Gastrocnemius medialis (tissue), 4 donors: ENCODE results near the gene VSTM2B. TPM values are rescaled to one million over a fixed set of nuclear protein-coding genes. Genes with fewer than 3 reads are reported as not detected.
"Not testable (repeated sequence)": the region's sequence is repeated elsewhere in the genome, so short reads cannot be mapped to it uniquely, and the experiment has no call there.

Experiments
- ATAC-seq, 2 donors: fragments of 150-250 bp; one replicate each; pipeline ENCODE4 v1.9.1; 2016
- DNase-seq, 2 donors: peaks; one replicate each; pipeline ENCODE4 v3.0.0-alpha.2; 2019
- H3K27ac ChIP-seq, 4 donors: fragments of 200-600 bp; sonication (generic); 1 replicate in 1 of 4; 2 replicates in 3 of 4; pipeline ENCODE4 v1.5.1; 2016 to 2018; ENCODE audit warnings: mild to moderate bottlenecking in 2 of 4, moderate library complexity in 1 of 4
- H3K27me3 ChIP-seq, 3 donors: fragments of 200-600 bp; sonication (generic) in 2 of 3; 1 replicate in 1 of 3; 2 replicates in 2 of 3; pipeline versions ENCODE4 v1.5.1 to v1.6.0; 2016 to 2019; ENCODE audit warnings: mild to moderate bottlenecking in 1 of 3, moderate library complexity in 1 of 3
- H3K36me3 ChIP-seq, 2 donors: fragments of 200-600 bp; sonication (generic) in 1 of 2; one replicate each; pipeline ENCODE4 v1.5.1; 2017 to 2018
- H3K4me1 ChIP-seq, 2 donors: fragments of 200-600 bp; sonication (generic) in 1 of 2; one replicate each; pipeline ENCODE4 v1.5.1; 2016 to 2017; ENCODE audit warnings: mild to moderate bottlenecking in 2 of 2
- H3K4me3 ChIP-seq, 4 donors: fragments of 200-600 bp; sonication (generic) in 3 of 4; 1 replicate in 1 of 4; 2 replicates in 3 of 4; pipeline ENCODE4 v1.5.1; 2016 to 2019; ENCODE audit warnings: mild to moderate bottlenecking in 2 of 4
- H3K9me3 ChIP-seq, 3 donors: fragments of 200-600 bp; sonication (generic) in 2 of 3; 1 replicate in 1 of 3; 2 replicates in 2 of 3; pipeline ENCODE4 v1.5.1; 2016 to 2019
- POLR2A ChIP-seq, 2 donors: fragments of 450-650 bp; IDR thresholded peaks; one replicate each; pipeline ENCODE4 v1.6.1; 2017; ENCODE audit warnings: antibody characterized with exemption in 2 of 2, mild to moderate bottlenecking in 2 of 2, moderate library complexity in 2 of 2
- in situ Hi-C, 4 donors: fragments of 200-750 bp; cut with MboI; loops; one replicate each; pipeline versions ENCODE4 v1.15.0 to v1.8.0; 2017; ENCODE audit warnings: low sequenced_read_pairs in 4 of 4
- intact Hi-C: fragments of 100-400 bp; cut with DNase I; formaldehyde crosslinking; loops from one replicate; pipeline ENCODE4 v1.15.1; 2023; ENCODE audit warnings: low total_unique reads
- total RNA-seq, 4 donors: library from RNA; depleted of rRNA; stranded (reverse); fragments of >200 nt; gene quantifications; one replicate each; pipeline versions ENCODE4 v1.1.0 to v1.2.3, GENCODE V29; 2016
- TF ChIP-seq, protein P1 (sequence below), 5 experiments: fragments of 450-650 bp in 3 of 5; fragments of 200-600 bp in 2 of 5; sonication (generic) in 2 of 5; IDR thresholded peaks in 4 of 5; conservative IDR thresholded peaks in 1 of 5; 1 replicate in 4 of 5; 2 replicates in 1 of 5; pipeline ENCODE4 v1.5.1; 2016 to 2019; ENCODE audit warnings: antibody characterized with exemption in 5 of 5, mild to moderate bottlenecking in 3 of 5, moderate library complexity in 3 of 5

The VSTM2B gene
- total RNA-seq, 4 donors from 2014 or later = not detected

DNA sequence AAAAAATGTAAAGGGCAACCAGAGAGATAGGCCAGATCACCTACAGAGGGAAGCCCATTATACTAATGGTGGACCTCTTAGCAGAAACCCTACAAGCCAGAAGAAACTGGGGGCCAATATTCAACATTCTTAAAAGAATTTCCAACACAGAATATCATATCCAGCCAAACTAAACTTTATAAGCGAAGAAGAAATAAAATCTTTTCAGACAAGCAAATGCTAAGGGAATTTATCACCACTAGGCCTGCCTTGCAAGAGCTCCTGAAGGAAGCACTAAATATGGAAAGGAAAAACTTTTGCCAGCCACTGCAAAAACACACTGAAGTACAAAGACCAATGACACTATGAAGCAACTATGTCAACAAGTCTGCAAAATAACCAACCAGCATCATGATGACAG is 28.4 kb downstream of the VSTM2B start:
- no peaks in the 10 kb centered on the region for H3K27me3 ChIP-seq
- intact Hi-C loops (no loop called here), in situ Hi-C loops (no loop called here)
- no peak for TF ChIP-seq POLR2A (IDR thresholded peaks at IDR 0.05)
- TF ChIP-seq, protein P1, sequence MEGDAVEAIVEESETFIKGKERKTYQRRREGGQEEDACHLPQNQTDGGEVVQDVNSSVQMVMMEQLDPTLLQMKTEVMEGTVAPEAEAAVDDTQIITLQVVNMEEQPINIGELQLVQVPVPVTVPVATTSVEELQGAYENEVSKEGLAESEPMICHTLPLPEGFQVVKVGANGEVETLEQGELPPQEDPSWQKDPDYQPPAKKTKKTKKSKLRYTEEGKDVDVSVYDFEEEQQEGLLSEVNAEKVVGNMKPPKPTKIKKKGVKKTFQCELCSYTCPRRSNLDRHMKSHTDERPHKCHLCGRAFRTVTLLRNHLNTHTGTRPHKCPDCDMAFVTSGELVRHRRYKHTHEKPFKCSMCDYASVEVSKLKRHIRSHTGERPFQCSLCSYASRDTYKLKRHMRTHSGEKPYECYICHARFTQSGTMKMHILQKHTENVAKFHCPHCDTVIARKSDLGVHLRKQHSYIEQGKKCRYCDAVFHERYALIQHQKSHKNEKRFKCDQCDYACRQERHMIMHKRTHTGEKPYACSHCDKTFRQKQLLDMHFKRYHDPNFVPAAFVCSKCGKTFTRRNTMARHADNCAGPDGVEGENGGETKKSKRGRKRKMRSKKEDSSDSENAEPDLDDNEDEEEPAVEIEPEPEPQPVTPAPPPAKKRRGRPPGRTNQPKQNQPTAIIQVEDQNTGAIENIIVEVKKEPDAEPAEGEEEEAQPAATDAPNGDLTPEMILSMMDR (IDR thresholded peaks at IDR 0.05 in 4 of 5, conservative IDR thresholded peaks at IDR 0.05 in 1 of 5) = no peak
- ATAC-seq (no peak), DNase-seq (no peak)
- no peaks in the 10 kb centered on the region for H3K4me1 ChIP-seq
- no peak overlapping the region for H3K27ac ChIP-seq
- no peak overlapping the region for H3K4me3 ChIP-seq
- H3K9me3 ChIP-seq = peaks cover 0 to 5% (median 0%) of the 10 kb centered on the region in 3 donors
- no peaks in the 10 kb centered on the region for H3K36me3 ChIP-seq

DNA sequence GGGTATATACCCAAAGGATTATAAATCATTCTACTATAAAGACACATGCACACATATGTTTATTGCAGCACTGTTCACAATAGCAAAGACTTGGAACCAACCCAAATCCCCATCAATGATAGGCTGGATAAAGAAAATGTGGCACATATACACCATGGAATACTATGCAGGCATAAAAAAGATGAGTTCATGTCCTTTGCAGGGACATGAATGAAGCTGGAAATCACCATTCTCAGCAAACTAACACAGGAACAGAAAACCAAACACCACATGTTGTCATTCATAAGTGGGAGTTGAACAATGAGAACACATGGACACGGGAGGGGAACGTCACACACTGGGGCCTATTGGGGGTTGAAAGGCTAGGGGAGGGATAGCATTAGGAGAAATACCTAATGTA is 33.3 kb downstream of the VSTM2B start:
- H3K27me3 ChIP-seq, H3K4me3 ChIP-seq, in situ Hi-C loops, ATAC-seq, DNase-seq, H3K36me3 ChIP-seq, intact Hi-C loops, H3K4me1 ChIP-seq, H3K27ac ChIP-seq, H3K9me3 ChIP-seq: not testable (repeated sequence)

DNA sequence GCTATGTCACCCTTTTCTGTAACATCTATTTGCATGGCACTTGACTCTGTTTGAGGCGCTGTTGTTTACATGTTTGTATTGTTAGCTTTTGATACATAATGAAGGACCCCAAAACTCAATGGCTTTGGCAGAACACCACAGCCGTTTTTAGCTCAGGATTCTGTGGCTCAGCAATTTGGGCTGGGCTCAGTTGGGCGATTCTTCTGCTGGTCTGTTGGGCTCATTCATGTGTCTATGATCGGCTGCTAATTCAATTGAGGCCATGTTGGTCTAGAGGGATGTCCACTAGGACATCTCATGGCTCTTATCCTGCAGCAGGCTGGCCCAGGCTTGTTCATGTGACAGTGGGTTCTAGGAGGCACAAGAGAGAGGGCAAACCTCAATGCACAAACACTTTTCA is 33.9 kb downstream of the VSTM2B start:
- TF ChIP-seq, protein P1 (IDR thresholded peaks at IDR 0.05 in 4 of 5, conservative IDR thresholded peaks at IDR 0.05 in 1 of 5) = no peak
- no peak for TF ChIP-seq POLR2A (IDR thresholded peaks at IDR 0.05)
- ATAC-seq (no peak), DNase-seq (no peak)
- in situ Hi-C loops (no loop called here), intact Hi-C loops (no loop called here)
- no peaks in the 10 kb centered on the region for H3K27me3 ChIP-seq
- H3K9me3 ChIP-seq = no peaks in the 10 kb centered on the region
- H3K4me3 ChIP-seq = no peak overlapping the region
- no peaks in the 10 kb centered on the region for H3K36me3 ChIP-seq
- H3K4me1 ChIP-seq = no peaks in the 10 kb centered on the region
- H3K27ac ChIP-seq = no peak overlapping the region

DNA sequence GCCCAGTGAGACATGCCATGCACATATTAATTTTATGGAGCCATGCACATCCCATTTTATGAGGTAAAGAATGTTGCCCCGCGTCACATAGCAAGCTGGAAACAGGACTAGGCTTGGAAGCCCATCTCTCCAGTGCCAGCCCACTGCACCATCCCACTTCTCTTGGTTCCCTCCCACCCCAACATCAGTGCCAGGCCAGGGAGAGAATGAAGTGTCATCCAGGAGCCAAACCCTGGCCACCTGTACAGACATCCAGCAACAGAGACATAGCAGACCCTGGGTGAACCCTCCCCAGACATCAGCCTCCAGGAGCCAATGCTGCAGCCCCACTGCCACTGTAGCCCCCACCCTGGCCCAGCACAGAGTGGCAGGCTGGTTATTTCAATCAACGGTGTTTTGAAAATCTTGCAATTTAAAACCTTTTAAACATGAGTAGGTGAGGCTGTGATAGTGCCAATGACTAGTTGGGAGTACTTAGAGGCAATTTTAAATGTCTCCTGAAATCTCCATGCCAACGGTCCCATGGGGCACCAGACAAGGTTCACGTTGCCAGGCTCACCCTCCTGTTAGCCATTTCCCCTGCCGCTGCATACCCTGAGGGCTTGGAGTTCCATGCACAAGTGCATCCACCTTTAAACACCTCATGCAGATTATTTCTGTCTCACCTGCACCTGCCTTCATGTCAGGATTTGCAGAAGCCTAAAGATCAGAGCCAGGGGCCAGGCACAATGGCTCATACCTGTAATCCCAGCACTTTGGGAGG is 34.7 kb downstream of the VSTM2B start:
- in situ Hi-C loops = no loop called here
- no peak for ATAC-seq
- Histone ChIP-seq H3K27ac (no peak overlapping the region), H3K9me3 (no peaks in the 10 kb centered on the region), H3K4me3 (no peak overlapping the region), H3K4me1 (no peaks in the 10 kb centered on the region), H3K36me3 (no peaks in the 10 kb centered on the region), H3K27me3 (no peaks in the 10 kb centered on the region)
- TF ChIP-seq, protein P1 (IDR thresholded peaks at IDR 0.05 in 4 of 5, conservative IDR thresholded peaks at IDR 0.05 in 1 of 5) = no peak
- intact Hi-C loops = no loop called here
- no peak for DNase-seq

DNA sequence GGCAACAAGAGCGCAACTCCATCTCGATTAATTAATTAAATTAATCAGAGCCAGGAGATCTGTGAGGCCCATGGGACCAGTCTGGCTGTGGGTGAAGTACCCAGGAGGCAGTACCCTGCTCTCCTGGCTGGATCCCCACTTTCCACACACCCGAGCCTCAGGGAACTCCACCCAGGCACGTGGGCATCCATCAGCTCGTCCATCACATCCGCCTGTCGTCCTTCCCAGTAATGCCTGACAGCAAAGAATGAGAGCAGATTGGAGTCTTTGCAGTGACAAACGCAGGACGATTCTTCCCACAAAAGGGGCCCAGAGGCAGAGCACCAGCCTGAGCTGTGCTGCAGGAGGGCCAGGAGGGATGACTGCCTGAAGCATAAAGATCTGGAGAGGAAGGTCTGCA is 35.8 kb downstream of the VSTM2B start:
- in situ Hi-C loops = no loop called here
- no peaks in the 10 kb centered on the region for H3K9me3 ChIP-seq
- ATAC-seq (no peak), DNase-seq (no peak)
- no peaks in the 10 kb centered on the region for H3K4me1 ChIP-seq
- intact Hi-C loops = no loop called here
- H3K27me3 ChIP-seq = no peaks in the 10 kb centered on the region
- no peak overlapping the region for H3K4me3 ChIP-seq
- H3K36me3 ChIP-seq = no peaks in the 10 kb centered on the region
- no peak overlapping the region for H3K27ac ChIP-seq
- TF ChIP-seq POLR2A (IDR thresholded peaks at IDR 0.05) = no peak
- TF ChIP-seq, protein P1 (IDR thresholded peaks at IDR 0.05 in 4 of 5, conservative IDR thresholded peaks at IDR 0.05 in 1 of 5) = no peak
